KOPT-K1 (cell line): ENCODE results near the gene SAMMSON.

ENCODE experiments used
- H3K27ac ChIP-seq: fragments of 200-600 bp; sonication (generic); 2 replicates; pipeline ENCODE4 v1.5.1; 2016; ENCODE audit warnings: antibody characterized with exemption, mild to moderate bottlenecking, low read depth, low read length; ENCODE audit not compliant: poor library complexity, severe bottlenecking
- H3K36me3 ChIP-seq: fragments of 200-600 bp; sonication (generic); 2 replicates; pipeline ENCODE4 v1.5.1; 2017; ENCODE audit warnings: antibody characterized with exemption, mild to moderate bottlenecking, low read length, moderate library complexity; ENCODE audit not compliant: insufficient read depth
- H3K9me3 ChIP-seq: fragments of 200-600 bp; sonication (generic); 2 replicates; pipeline ENCODE4 v1.5.1; 2017; ENCODE audit warnings: antibody characterized with exemption, low read length, mild to moderate bottlenecking; ENCODE audit not compliant: insufficient read depth, poor library complexity, severe bottlenecking

Gene SAMMSON

DNA sequence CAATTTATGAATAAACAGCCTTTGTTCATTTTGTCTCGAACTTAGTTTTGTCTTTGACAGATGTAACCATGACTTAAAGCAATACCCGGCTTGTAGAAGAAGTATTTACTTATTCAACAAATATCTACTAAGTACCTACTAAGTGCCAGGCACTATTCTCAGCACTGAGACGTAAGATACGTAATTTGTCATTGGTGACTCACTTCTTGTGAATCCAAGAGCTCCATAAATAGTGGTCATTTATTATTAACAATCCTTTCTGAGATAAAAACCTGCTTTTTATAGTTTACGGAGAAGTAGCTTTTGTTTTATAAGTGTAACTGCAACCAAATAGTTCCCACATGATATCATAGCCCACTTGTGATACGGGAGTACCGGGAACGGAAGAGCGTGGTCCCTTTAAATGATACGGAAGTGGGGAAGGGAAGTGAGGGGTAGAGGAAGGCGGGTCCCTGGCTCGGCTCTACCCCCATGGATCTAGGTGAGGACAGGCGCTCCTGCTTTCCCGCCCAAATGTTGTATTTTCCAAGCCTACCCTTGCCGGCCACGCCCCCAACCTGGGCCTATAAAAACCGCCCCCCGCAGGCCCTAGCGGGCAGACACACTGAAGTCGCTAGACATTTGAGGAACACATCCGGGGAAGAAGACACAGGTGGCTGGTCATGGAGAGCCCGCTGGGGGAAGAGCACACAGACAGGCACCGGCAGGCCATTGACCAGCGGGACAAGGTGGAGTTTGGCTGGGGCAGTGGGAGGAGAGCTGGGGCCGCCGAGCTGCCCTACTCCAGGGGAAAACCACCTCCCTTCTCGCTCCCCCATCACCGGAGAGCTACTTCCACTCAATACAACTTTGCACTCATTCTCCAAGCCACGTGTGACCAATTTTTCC, at the start of gene SAMMSON:
SAMMSON (plus strand) TSS at position 594 of the 888 bp plus-strand sequence.
- Histone ChIP-seq H3K36me3 (no peaks in the 10 kb centered on the region), H3K27ac (no peak within 1 kb of the TSS), H3K9me3 (no peaks in the 10 kb centered on the region)

DNA sequence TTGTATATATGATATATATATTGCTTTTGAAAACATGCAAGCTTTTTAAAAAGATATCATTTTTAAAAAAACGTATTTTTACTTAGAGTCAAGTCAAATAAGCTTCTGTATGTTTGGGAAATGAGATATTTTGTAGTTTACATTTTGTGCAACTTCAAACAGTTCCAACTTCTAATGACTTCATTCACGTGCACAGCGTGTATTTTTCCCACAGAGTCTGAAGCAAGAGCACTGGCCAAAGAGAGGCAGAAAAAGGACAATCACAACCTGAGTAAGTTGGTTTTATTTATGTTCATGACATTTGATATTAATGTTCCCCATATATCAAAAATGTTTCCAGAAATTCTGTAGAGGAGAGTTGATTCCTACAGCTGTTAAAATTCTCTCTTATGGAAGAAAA, 47.9 kb upstream of the SAMMSON start:
- no peak overlapping the region for H3K27ac ChIP-seq
- no peaks in the 10 kb centered on the region for H3K9me3 ChIP-seq
- H3K36me3 ChIP-seq, result no peaks in the 10 kb centered on the region

DNA sequence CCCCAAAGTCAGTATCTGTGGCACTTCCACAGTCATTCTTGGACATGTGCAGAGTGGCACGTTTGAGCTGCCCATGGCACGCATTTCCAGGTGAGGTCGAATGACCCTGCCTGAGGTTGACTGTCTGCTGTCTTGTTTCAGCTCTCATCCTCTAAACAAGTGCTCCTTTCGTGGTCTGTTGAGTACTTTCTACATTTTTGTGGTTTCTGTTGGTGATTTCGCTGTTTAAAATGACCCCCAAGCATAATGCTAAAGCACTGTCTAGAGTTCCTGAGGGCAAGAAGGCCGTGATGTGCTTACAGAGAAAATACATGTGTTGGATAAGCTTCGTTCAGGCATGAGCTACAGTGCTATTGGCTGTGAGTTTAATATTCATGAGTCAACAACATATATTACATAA, 40.0 kb upstream of the SAMMSON start:
- no peaks in the 10 kb centered on the region for H3K36me3 ChIP-seq
- H3K27ac ChIP-seq, result no peak overlapping the region
- no peaks in the 10 kb centered on the region for H3K9me3 ChIP-seq

DNA sequence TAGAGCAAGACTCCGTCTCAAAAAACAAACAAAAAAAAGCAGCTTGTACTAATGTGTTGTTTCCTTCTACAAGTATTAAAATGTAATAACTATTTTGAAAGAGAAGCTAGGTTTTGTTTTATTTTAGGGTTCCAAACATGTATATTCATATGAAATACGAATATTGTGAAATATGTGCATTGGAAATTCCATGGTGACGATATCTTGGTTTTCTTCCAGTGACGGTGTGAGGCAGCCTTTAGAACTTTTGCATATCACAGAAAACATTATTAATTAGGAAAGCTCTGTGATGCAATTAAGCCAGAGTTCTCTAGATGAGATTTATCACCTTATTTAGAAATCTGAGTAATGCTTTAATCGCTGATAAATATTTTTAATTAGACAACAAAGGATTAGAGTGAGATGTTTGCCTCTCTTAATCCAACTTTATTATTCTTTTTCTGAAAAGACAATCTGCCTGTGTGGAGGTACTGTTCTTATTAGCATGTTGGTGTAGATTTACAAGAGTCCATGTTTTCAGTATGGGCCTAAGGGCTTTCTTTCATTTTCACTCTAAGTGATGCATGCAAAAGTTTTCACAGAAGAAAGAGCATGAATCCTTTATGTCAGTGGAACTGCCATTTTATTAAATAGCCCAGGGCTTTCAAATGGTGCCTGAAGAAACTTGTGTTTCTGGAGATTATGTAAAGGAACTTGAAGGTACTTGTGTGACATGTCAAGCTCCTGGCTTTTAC, 37.7 kb upstream of the SAMMSON start:
- Histone ChIP-seq H3K9me3 (no peaks in the 10 kb centered on the region), H3K27ac (no peak overlapping the region), H3K36me3 (no peaks in the 10 kb centered on the region)

- Histone ChIP-seq H3K9me3 (no peaks in the 10 kb centered on the region), H3K36me3 (no peaks in the 10 kb centered on the region), H3K27ac (no peak overlapping the region)
Measured at GRCh38 chr3:69963643-69964042, 35.9 kb upstream of the SAMMSON start.

GRCh38 chr3:69967156-69967555, 32.4 kb upstream of the SAMMSON start:
- H3K36me3 ChIP-seq, result no peaks in the 10 kb centered on the region
- H3K27ac ChIP-seq, result no peak overlapping the region
- H3K9me3 ChIP-seq, result no peaks in the 10 kb centered on the region

DNA sequence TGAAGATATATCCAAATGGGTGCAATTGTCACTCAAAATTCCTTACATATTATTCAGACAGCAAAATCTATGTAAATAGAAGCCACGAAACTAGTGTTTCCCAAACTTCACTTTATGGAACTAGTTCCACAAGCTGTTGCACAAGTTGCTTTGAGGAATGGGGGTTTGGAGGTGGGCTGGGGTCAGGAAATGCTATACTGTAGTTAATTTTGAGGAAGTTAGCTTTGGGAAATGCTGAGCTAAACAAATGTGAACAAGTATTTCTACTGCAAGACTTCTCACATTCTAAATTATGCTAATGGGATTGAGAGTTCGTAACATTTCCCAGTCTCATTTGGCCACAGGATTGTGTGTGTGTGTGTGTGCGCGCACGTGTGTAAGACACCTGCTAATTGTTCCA, 28.7 kb upstream of the SAMMSON start:
- no peak overlapping the region for H3K27ac ChIP-seq
- no peaks in the 10 kb centered on the region for H3K9me3 ChIP-seq
- no peaks in the 10 kb centered on the region for H3K36me3 ChIP-seq

- Histone ChIP-seq H3K36me3 (no peaks in the 10 kb centered on the region), H3K27ac (no peak overlapping the region), H3K9me3 (no peaks in the 10 kb centered on the region)
Measured at GRCh38 chr3:69972672-69973071, 26.9 kb upstream of the SAMMSON start.

- no peaks in the 10 kb centered on the region for H3K9me3 ChIP-seq
- no peaks in the 10 kb centered on the region for H3K36me3 ChIP-seq
- H3K27ac ChIP-seq, result no peak overlapping the region
Measured at GRCh38 chr3:69976021-69976420, 23.5 kb upstream of the SAMMSON start.

DNA sequence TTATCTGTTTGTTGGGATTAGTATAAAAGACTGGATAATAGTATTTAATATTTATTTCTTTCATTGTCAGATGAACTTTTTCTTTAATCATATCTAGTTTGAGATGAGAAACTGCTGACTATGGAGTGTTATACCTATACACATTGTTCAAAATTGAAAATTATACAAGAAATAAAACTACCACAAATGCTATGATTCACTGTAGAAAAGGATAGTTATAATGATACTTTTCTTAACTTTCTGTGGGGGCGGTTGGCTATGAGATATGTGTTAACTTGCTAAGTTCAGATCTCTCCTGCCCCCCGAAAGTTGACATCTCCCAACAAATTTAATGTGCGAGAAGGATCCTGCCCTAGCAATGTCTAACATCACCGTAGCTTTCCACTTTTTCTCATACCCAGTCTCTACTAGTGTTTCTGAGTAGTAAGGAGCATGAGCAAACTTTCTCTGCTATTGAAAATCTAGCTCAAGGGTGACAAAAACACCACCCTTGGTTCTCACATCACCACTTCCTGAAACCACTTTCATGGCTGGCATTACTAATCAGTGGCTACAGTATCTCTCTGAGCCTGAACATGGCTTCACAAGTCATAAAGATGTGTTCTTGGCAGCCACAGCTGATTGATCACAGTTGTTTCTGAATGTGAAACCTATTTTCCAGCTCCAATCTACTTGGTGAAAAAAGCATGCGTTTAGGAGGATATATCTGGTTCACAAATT, 15.8 kb upstream of the SAMMSON start:
- Histone ChIP-seq H3K9me3 (no peaks in the 10 kb centered on the region), H3K36me3 (no peaks in the 10 kb centered on the region), H3K27ac (no peak overlapping the region)

DNA sequence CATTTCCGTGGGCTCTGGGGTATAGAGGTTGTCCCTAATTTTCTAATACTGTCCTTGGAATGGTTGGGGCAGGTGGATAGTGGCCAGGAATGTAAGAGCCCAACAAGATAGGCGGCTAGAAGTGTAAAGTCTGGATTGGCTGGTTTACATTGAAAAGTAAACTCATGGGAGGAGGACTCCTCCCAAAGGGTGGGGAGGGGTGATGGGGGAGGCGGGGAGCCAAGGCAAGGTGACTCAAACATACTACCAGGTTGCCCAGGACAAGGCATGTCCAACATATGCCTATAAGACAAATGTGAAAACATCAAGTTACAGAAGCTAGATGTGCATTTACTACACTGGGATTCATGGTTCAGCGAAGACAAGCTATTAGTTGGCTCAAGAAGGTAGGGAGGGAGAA, 14.3 kb upstream of the SAMMSON start:
- Histone ChIP-seq H3K27ac (no peak overlapping the region), H3K9me3 (no peaks in the 10 kb centered on the region), H3K36me3 (no peaks in the 10 kb centered on the region)

- H3K36me3 ChIP-seq, result no peaks in the 10 kb centered on the region
- H3K27ac ChIP-seq, result no peak overlapping the region
- no peaks in the 10 kb centered on the region for H3K9me3 ChIP-seq
Measured at GRCh38 chr3:69986419-69986818, 13.1 kb upstream of the SAMMSON start.

DNA sequence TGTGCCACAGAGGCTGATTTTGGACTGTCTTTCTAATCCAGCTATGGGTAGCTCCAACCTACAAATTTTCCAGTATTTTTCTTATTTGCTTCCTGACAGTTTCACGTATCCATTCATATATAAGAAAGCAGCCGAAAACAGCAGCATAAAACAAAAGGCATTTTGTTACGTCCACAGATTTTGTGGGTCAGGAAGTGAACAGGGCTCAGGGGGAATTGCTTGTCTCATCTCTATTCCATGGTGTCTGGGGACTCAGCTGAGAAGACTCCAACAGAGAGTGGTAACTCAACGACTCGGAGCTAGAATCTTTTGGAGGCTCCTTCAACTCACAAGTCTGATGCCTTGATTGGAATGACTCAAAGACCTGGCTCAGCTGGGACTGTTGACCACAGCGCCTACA, 11.7 kb upstream of the SAMMSON start:
- Histone ChIP-seq H3K27ac (no peak overlapping the region), H3K9me3 (no peaks in the 10 kb centered on the region), H3K36me3 (no peaks in the 10 kb centered on the region)

GRCh38 chr3:69993757-69994156, 5.8 kb upstream of the SAMMSON start:
- Histone ChIP-seq H3K36me3 (no peaks in the 10 kb centered on the region), H3K27ac (no peak overlapping the region), H3K9me3 (no peaks in the 10 kb centered on the region)

DNA sequence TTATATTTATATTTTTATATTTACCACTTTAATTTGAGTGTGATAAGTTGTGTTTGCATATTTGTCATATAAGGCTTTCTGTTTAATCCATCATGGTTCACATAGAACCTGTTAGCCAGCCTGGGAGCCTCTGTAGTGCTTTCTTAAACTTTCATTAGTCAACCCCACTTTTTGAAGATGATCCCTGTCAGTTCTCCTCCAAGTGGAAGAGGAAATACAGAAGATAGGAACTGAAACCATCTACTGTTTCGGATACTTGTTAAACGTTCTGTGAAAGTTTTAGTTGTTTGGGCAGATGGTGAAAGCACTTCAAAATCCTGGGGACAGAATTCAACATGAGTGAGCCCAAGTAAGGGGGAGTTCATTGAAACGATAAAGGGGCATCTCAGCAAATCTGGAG, 4.6 kb upstream of the SAMMSON start:
- Histone ChIP-seq H3K9me3 (no peaks in the 10 kb centered on the region), H3K36me3 (no peaks in the 10 kb centered on the region), H3K27ac (no peak overlapping the region)
